Muscle of back (tissue), 11 donors: Measurements from ENCODE around the gene GPR4. TPM values are rescaled to one million over a fixed set of nuclear protein-coding genes. Genes with fewer than 3 reads are reported as not detected.

Source experiments
- DNase-seq, 3 donors: peaks; one replicate each; pipeline versions ENCODE4 v3.0.0 to v3.0.0-alpha.2; 2013
- polyA plus RNA-seq, 10 donors: library from polyadenylated mRNA; unstranded; fragments of 120-200 nt; gene quantifications; one replicate each; pipeline ENCODE4 v1.2.1, GENCODE V29; 2013; ENCODE audit not compliant: insufficient read length in 10 of 10

Gene GPR4
- polyA plus RNA-seq, 10 donors = 1.4 to 3.6 (median 2.6) TPM

DNA sequence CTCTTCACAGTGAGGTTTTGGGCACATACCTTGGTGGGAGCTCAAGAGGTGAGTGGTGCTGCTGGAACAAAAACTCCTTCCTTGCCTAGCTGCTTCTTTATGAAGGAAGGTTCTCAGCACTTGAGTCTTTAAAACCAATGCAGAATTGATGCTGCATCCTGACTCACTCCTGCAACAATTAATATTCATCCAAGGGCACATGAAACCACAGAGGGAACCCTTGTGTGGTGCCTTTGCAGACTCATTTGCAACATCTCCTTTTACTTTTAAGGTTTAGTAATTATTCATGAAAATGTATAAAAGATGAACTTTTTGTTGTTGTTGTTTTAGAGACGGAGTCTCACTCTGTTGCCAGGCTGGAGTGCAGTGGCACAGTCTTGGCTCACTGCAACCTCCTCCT, 47.5 kb downstream of the GPR4 start:
- no peak for DNase-seq

DNA sequence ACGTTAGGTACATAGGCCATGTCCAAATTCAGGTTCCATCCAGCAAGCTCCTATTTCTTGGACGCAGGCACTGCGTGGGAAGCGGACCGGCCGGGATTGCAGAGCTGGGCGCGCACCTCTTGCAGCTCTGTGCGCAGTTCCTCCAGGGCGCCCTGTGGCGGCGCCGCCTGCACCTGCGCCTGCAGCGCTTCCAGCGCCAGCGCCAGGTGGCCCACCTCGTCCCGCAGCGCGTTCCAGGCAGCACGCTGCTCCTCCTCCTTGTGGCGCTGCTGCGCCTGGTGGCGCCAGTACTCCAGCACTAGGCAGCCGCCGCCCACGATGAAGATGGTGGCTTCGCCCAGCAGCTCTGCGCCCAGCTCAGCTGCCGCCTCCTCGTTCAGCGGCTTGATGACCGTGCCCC, 48.5 kb downstream of the GPR4 start:
- DNase-seq = no peak

DNA sequence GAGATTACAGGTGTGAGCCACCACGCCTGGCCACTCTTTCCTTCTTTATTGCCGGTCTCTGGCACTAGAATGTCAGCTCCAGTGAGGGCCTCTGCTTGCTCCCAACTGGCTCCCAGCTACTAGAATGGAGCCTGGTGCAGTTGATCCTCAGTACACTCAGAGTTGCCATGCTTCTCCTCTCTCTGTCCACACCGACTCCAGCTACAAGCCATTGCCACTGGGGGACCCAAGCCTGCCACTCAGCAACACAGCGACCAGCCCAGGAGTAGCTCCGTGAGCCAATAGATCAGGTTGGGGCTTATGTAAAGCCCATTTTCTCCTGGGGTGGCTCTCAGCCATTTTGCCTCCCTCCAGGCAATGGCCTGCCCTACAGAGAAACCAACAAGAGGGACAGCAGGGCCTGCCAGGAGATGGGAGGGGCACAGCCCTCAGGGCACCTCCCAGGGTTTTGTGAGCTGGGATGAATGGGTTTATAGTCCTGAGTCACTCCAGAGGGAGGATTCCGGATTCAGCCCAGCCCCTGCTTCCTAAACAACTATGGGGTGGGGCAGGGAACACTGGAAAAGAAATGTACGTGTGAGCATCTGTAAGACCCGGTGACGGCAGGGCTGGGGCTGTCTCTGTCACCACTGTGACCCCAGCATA, 53.9 kb downstream of the GPR4 start:
- no peak for DNase-seq

DNA sequence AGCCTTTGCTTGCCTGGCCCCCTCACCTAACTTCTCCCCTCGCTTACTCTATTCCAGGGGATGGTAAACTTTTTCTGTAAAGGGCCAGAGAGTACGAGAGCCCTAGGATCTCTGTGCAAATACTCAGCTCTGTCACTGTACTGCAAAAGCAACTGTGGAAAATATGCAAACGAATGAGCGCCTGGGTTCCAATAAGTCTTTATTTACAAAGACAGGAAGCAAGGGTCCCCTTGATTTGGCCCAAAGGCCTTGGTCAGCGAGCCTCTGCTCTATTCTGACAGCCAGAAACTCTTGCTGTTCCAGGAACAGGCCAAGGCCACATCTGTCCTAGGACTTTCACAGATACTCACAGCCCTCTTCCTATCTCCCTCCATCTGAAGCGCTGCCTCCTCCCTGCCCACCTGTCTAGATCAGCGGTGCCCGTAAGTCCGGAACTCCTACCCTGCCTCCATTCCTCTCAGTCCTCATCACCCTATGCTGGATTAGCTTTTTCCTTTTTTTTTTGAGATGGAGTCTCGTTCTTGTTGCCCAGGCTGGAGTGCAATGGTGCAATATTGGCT, 54.7 kb downstream of the GPR4 start:
- DNase-seq = no peak

DNA sequence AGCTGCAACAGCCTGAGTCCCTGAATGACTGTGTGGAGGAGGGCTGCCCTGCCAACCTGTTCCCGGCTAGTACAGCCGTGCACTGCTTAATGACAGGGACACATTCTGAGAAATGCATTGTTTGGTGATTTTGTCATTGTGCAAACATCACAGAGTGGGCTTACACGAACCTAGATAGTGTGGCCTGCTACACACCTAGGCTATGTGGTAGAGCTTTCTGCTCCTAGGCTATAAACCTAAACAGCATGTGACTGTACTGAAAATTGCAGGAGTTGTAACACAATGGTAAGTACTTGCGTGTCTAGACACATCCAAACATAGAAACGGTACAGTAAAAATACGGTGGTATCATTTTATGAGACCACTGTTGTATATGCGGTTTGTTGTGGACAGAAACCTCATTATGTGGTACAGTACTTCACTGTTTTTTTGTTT, 59.8 kb downstream of the GPR4 start:
- DNase-seq = no peak

Other genes with a start within 250 kb of the GPR4 start
- 10 to 100 TPM; 12.0 to 18.1 (median 15.9) TPM for gene ERCC2, start 231.6 kb downstream of the GPR4 start, polyA plus RNA-seq
- 10 to 100 TPM in 2 of 10 donors, 1 to 10 TPM in 8; 2.5 to 12.8 (median 3.9) TPM for gene PPP1R13L, start 197.1 kb downstream of the GPR4 start, polyA plus RNA-seq
- gene POLR1G, start 195.6 kb downstream of the GPR4 start, polyA plus RNA-seq = 1 to 10 TPM; 3.0 to 6.2 (median 4.3) TPM
- gene ERCC1, start 178.3 kb downstream of the GPR4 start, polyA plus RNA-seq = 100 to 1,000 TPM in 1 of 10 donors, 10 to 100 TPM in 9; 81.8 to 106 (median 91.7) TPM
- gene FOSB, start 134.2 kb downstream of the GPR4 start, polyA plus RNA-seq = 100 to 1,000 TPM in 3 of 10 donors, 10 to 100 TPM in 7; 12.7 to 590 (median 84.2) TPM
- 100 to 1,000 TPM in 9 of 10 donors, 10 to 100 TPM in 1; 74.9 to 142 (median 129) TPM for gene RTN2, start 105.2 kb downstream of the GPR4 start, polyA plus RNA-seq
- 1 to 10 TPM in 3 of 10 donors, under 1 TPM in 7; 0.66 to 2.4 (median 0.77) TPM for gene PPM1N, start 103.8 kb downstream of the GPR4 start, polyA plus RNA-seq
- 10 to 100 TPM; 45.7 to 65.7 (median 55.6) TPM for gene VASP, start 94.7 kb downstream of the GPR4 start, polyA plus RNA-seq
- 1 to 10 TPM; 5.6 to 7.8 (median 6.3) TPM for gene OPA3, start 17.4 kb downstream of the GPR4 start, polyA plus RNA-seq
- gene EML2, start 37.2 kb upstream of the GPR4 start, polyA plus RNA-seq = 10 to 100 TPM in 5 of 10 donors, 1 to 10 TPM in 5; 8.2 to 18.0 (median 10.1) TPM
- 1 to 10 TPM in 2 of 10 donors, under 1 TPM in 6, not detected in 2; 0.14 to 4.1 (median 0.48) TPM for gene GIPR, start 66.0 kb upstream of the GPR4 start, polyA plus RNA-seq
- 100 to 1,000 TPM; 206 to 339 (median 266) TPM for gene SNRPD2, start 89.7 kb upstream of the GPR4 start, polyA plus RNA-seq
- 1 to 10 TPM; 2.1 to 4.5 (median 3.4) TPM for gene QPCTL, start 90.5 kb upstream of the GPR4 start, polyA plus RNA-seq
- 10 to 100 TPM in 6 of 10 donors, 1 to 10 TPM in 4; 8.3 to 15.3 (median 10.3) TPM for gene FBXO46, start 128.7 kb upstream of the GPR4 start, polyA plus RNA-seq
- under 1 TPM in 2 of 10 donors, not detected in 8; 0.09 to 0.14 TPM for gene MEIOSIN, start 131.2 kb upstream of the GPR4 start, polyA plus RNA-seq
- gene SIX5, start 167.0 kb upstream of the GPR4 start, polyA plus RNA-seq = 10 to 100 TPM; 11.3 to 23.2 (median 17.4) TPM
- gene DMPK, start 180.3 kb upstream of the GPR4 start, polyA plus RNA-seq = 100 to 1,000 TPM; 173 to 304 (median 270) TPM
- gene DMWD, start 190.6 kb upstream of the GPR4 start, polyA plus RNA-seq = 10 to 100 TPM; 31.8 to 47.7 (median 38.3) TPM
- not detected for gene RSPH6A, start 213.1 kb upstream of the GPR4 start, polyA plus RNA-seq